GM19328 (cell line): ENCODE data around the gene EI24.
"Not testable (repeated sequence)": the region's sequence is repeated elsewhere in the genome, so short reads cannot be mapped to it uniquely, and the experiment has no call there.

Source experiments
- ATAC-seq: cut with Tn5 transposase; IDR thresholded peaks from one replicate; pipeline ENCODE4 v1.9.1; 2021; ENCODE audit warnings: mild to moderate bottlenecking, moderate library complexity; ENCODE audit not compliant: unreplicated experiment

Gene EI24

DNA sequence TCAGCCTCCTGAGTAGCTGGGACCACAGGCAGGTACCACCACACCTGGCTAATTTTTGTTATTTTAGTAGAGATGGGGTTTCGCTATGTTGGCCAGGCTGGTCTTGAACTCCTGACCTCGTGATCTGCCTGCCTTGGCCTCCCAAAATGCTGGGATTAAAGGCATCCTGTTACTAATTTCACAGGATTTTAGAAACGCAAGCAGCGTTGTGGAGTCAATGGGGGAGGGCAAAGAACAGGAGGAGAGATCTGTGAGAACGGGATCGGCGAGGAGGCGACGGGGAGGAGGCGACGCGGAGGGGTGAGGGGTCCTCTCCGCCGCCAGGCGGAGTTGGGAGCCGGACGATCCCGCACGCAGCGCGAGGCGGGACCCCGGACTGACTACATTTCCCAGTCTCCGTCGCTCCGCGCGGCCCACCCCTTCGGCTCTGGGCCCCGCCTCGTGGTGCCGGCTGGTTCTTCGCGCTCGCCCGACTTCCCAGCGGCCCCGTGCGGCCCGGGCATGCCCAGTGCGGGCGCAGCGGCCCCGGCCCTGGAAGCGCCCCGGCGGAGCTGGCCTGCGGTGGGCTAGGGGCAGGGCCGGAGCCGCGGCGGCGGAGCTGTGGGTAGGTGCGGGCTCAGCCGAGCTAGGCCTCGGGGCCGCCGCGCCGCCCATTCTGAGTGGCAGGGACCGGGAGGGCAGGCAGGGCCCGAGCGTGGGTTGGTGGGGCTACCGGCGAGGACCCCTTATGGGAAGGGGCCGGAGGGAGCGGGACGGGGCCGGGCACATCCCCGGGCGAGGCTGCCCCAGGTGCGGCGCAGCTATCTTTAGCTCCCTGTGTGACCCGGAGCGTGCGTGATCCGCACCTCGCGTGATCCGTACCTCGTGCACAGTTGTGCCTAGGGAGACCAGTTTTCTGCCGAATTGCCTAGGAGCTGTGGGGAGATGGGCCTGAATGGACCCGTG lies at the start of gene EI24:
Gene EI24 (plus strand): TSS at position 508 of the 945 bp plus-strand sequence. CDS start 3,051 bp downstream, outside the sequence.
- peak; percentile 96 for ATAC-seq

DNA sequence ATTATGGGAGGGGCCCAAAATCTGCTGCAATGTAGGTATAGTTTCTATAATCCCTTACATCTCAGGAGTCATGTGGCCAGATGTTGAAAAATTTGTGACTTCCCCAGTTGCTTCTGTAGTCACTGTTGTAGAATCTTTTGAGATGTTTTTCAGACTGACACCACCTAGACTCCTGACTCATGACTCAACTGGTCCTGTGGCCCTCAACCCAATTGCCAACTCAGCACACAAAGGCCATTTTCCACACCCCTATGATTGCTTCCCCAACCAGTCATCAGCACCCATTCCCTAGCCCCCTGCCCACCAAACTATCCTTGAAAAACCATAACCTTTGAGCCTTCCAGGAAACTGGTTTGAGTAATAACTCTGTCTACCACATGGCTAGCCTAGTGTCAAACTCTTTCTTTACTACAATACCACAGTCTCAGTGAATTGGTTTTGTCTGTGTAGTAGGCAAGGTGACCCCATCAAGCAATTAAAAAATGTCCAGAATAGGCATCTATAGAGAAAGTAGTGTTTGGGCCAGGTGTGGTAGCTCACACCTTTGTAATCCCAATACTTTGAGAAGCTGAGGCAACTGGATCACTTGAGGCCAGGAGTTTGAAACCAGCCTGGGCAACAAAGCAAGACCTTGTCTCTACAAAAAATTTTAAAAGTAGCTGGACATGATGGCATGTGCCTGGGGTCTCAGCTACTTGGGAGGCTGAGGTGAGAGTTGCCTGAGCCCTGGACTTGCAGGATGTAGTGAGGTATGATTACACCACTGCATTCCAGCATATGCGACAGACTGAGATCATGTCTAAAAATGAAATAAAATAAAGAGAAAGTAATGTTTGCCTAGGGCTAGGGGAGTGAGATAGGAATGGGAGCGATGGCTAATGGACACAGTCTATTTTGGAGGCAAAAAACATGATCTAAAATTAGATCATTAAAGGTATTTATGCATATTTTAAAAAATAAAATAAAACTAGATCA lies 49.1 kb upstream of the EI24 start:
- no peak for ATAC-seq

DNA sequence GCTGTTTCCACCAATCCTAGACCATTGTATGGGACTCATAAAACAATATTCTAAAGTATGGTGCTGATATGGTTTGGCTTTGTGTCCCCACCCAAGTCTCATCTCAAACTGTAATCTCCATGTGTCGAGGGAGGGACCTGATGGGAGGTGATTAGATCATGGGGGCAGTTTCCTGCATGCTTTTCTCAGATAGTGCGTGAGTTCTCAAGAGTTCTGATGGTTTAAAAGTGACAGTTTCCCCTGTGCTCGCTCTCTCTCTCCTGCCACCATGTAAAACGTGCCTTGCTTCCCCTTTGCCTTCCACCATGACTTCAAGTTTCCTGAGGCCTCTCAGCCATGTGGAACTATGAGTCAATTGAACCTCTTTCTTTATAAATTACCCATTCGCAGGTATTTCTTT lies 44.0 kb upstream of the EI24 start:
- no peak for ATAC-seq

DNA sequence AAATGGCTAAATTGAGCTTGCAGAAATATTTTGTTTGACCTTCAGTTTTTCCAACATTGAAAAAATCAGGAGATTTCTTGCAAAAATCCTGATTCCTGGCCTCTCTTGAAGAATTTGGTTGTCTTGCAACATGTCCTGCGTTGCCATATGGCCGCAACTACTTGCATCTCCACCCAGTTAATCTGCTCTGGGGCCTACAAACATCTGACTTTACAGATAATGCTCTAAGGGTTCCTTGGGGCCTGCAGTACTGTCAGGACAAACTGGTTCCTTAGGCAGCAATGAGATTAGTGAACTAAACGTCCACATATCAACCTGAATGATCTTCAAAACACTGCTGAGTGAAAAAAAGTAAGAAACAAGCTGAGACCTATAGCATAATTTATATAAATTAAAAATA lies 36.6 kb upstream of the EI24 start:
- no peak for ATAC-seq

DNA sequence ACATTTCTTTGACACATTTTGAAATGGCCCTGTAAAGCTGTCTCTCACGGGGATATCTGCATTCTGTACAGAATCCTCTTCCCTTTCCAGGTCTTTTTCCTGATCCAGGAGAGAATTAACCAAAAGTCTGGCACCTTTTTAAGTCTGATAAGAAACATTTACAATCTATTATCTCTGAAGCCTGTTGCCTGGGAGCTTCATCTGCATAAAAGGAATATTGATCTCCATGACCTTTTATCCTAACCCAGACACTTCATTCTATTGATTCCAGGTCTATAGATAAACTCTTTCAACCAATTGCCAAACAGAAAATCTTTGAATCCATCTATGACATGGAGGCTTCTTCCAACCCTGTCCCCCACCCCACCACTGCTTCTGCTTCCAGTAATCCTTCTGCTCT lies 33.7 kb upstream of the EI24 start:
- ATAC-seq = no peak

DNA sequence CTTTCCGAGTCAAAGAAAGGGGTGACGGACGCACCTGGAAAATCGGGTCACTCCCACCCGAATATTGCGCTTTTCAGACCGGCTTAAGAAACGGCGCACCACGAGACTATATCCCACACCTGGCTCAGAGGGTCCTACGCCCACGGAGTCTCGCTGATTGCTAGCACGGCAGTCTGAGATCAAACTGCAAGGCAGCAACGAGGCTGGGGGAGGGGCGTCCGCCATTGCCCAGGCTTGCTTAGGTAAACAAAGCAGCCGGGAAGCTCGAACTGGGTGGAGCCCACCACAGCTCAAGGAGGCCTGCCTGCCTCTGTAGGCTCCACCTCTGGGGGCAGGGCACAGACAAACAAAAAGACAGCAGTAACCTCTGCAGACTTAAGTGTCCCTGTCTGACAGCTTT lies 32.4 kb upstream of the EI24 start:
- ATAC-seq = not testable (repeated sequence)

DNA sequence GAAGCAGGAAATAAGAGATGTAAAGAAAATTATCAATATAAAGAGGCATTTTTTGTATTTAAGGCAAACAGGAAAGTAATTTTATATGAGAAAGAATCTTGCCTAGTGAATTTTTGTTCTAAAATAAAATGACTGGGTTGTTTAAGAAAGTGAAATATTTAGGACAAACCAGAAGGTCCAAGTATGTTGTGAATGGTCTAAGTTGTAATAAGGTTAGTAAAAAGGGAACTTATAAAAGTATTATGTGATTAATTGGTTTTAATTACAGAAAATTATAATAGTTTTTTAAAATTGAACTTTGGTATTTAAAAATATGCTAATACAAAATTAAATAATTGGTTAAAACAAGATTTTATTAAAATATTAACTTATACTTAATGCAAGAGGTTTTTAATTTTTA lies 26.6 kb upstream of the EI24 start:
- no peak for ATAC-seq

DNA sequence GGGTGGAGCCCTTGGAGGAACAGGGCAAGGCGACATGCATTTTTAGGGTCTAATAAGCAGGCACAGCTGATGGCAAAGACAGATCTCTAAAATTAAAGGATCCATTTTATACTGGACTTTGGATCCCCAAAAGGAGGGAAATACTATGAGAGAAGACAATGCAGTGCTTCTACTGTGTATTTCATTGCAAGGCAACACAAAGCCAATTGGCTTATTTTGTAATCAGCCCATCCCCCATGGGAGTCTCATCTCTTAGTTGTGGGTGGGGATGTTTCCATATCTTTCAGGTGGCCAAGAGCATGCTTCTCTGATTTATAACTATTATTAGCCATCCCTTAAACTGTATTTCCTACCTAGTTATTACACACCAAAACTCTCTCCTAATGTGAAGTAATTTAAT lies 18.5 kb upstream of the EI24 start:
- no peak for ATAC-seq

DNA sequence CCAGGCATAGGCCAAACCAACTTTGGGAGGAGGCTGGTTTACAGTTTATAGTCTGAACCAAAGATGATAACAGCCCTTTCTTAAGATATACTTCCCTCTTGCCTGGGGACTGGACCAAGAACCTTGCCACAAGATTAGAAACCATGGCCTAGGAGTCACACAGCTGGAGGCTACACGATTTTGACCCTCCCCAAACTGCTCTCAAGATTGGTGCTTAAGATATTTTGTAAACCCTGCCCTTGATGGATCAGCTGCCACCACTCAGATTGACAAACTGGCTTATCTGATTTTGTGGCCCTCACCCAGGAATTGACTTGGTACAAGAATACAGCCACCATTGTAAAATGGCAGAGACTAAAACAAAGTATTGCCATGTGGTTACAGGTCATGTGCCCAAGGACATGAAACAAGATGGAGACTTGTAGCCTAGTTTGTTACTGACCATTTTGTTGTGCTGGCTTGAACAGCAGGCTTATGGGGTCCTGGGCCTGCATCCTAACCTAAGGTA lies 17.4 kb upstream of the EI24 start:
- ATAC-seq = no peak

DNA sequence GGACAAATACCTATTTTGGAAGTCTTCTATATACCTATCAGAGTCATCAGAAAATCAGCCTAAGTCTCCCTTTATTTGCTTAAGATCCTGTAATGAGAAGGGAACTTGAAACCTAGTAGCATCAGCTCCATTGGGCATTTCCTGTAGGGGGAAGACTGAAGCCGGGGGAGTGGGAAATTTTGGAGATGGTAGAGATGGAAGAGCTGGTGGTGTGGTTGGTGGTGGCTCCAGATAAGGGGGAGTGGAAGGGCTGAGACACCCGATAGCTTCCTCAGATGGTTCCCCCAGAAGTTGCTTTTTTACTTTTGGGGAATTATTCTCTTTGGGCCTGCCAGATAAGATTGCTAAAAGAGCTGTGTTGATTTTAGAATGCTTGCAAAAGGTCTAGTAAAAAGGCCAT lies 16.4 kb upstream of the EI24 start:
- ATAC-seq = no peak

DNA sequence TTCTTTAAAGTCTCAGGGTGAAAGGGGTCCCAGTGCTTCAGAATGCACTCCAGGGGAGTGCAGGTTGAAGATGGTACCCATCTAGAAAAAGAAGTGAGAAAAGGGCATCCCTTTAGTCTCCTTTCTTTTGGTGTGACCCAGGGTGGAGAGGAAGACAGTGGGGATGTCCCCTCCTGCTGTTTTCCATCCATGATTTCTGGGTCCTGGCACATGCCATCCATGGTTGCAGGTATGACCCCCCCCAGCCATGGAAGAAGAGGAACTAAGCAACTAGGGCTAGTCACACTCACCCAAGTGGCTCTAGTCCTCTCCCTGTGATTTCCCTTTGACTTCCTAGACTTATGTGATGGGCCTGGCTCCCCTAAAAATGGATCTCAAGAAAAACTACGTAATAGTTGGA lies 15.9 kb upstream of the EI24 start:
- no peak for ATAC-seq

DNA sequence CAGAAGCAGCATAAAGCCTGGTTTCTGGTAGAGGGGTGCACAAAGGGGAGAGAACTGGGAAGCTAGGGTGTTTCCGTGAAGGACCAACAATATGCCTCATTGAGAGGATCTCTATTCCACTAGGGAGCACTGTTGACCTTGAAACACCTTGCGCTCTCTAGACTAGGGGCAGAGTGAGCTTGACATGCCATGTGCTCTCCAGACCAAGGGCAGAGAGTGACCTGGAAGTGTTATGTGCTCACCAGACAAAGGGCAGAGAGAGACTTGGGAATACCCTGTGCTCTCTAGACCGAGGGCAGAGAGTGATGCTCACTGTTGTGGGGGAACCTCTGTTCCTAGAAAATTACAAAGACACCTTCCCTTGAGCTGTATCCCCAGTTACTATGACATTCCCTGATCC lies 15.2 kb upstream of the EI24 start:
- no peak for ATAC-seq

DNA sequence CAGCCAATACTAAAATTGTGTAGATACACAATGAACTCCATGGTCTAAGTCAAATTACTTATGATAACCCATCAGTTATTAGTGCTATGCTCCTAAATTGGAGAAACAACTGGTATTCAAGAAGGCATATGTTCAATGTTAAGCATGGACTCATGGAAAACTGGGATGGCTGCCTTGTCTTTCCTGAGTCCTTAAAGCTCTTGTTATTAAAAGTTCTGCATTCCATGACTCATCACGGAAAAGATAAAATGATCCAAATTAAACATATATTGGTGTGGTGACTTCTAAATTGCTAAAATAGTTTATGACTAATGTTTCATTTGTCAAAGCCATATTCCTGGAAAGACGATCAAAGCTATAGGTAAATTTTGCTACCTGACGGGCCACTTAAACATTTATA lies 9.4 kb upstream of the EI24 start:
- no peak for ATAC-seq

DNA sequence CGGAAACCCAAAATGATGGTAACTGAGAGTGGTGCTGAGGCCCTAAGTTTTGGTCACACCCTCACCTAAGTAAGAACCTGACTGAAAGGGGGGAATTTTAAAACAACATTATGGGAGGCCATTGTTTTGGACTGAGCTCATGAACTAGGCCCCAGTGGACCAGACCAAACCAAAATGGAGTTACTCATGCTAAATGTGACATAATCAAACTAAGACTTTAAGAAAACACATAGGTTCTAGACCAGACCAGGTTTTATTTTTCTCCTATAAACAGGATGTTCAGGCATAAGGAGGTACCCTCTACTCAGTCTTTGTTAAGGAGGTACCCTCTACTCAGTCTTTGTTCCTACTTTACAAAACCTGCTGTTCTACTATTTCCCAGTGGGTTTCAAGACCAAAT lies 7.4 kb upstream of the EI24 start:
- no peak for ATAC-seq

DNA sequence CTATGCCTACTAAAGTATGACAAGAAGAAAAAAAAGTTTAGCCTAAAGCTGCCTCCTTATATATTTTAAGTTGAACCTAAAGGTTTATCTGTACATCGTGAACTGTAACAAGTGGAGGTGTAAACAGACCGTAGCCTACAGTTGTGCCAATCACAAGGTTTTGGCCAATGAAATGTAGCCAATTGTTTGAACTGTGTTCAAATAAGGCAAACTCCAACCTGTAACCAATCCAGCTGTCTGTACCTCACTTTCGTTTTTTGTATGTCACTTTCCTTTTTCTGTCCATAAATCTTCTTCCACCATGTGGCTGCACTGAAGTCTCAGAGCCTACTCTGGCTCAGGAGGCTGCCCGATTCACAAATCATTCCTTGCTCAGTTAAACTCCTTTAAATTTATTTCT lies 6.8 kb upstream of the EI24 start:
- no peak for ATAC-seq

DNA sequence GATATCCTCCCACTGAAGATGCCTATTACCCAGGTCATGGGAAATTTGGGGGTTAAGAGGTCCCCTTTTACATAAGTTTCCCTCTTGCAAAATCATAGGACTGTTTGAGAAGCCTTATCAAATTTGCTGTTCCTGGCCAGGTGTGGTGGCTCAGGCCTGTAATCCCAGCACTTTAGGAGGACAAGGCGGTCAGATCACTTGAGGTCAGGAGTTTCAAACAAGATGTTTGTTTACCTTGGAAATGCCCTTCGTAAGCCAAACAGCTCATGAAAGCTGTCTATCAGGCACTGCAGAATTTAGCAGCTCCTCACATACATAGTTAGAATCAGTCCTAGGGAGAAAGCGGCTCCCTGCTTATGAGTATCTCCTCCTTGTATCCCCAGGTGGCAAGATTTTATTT lies 4.9 kb upstream of the EI24 start:
- ATAC-seq = no peak

DNA sequence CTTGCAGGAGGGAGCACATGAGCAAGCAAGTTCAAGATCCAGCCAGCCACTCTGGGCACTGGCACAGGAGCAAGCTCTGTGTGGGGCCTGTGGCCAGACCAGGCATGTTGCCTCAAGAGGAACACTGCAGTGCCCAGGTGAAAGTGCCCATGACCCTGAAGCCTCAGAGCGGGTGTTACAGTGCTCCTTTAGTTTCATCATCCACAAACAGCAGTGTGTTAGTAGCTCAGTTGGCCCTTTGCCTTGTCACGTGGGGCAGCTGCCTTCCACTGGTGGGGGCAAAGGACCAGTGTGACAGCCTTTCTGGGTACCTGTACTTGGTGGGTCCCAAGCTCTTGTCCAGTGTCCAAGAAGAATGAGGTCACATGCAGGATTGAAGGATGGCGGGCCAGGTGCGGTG lies 3.0 kb upstream of the EI24 start:
- ATAC-seq = no peak

DNA sequence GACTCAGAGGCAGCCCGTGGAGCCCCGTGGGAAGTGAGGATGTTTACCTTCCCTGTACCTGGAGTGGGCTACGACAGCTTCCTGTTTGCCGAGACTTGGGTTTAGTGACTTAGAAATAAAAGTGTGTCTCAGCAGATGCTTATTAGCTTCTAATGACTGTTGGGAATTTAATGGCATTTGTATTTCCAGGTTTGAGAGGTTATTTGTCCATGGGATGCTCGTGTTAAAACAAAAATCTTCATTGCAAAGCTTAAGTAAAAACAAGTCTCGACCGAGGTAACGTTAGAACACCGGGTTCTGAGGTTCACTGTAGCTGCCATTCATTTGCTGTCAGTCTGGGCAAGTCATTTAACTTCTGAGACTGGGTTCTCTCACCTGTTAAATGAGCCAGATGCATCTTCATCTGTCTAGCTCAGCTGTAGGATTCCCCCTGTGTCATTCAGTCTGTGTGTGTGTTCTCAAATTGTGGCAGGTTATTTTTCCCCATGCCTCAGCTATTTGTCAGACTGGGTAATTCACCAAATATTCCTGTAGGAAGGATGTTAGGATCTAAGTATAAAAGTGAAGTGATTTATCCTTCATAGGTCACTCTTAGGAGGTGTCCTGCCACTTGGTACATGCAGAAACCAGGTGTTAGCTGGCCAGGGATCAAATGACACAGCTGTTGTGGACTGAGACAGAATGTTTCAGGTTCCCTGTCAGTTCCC lies 791 bp downstream of the EI24 start:
- no peak for ATAC-seq

DNA sequence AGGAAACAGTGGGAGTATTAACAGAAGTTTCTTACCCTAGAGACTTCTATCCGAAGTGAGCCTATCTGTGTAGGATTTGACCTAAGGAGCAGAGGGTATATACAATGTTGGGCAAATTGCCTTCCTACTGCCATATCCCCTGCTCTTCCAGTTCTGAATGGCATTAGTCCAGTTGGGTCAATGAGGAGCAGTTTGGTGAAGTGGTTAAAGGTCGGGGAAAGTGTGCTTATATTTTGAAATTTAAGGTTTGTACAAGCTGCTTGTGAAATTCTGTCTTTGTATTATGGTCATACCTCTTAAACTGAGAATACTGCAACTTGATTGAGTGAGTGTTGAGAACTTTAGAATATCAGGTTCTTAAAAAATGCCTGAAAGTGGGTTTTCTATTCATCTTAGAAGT lies 1.7 kb downstream of the EI24 start:
- ATAC-seq = no peak

DNA sequence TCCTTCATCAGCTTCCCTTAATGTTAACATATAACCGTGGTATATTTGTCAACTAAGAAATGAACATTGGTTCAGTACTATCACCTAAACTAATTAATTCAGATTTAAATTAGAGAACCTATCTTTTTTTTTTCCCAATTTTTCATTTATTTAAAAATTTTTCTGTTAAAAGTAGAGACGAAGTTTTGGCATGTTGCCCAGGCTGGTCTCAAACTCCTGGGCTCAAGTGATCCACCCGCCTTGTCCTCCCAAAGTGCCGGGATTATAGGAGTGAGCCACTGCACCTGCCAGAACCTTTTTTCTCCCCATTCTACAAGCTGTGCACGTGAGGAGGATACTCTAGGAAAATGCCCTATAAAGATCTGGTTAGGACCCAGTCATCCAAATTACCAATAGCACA lies 3.6 kb downstream of the EI24 start:
- ATAC-seq = no peak

DNA sequence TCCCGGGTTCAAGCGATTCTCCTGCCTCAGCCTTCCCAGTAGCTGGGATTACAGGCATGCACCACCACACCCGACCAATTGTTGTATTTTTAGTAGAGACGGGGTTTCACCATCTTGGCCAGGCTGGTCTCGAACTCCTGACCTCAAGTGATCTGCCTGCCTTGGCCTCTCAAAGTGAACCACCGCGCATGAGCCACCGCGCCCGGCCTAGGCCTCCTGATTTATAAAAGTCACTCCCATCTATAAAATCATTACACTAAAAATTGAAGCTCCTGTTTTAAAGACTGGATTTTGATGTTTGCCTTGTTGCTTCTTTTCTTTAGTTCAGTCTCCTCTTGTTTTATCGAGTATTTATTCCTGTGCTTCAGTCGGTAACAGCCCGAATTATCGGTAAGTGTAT lies 7.9 kb downstream of the EI24 start:
- not testable (repeated sequence) for ATAC-seq
